ENCODE data around the gene SLC39A7. TPM values are rescaled to one million over a fixed set of nuclear protein-coding genes. Genes with fewer than 3 reads are reported as not detected.

The SLC39A7 gene
- total and polyA plus RNA-seq, 12 donors, result 25.8 to 178 (median 53.1) TPM

- DNase-seq (no peak), ATAC-seq (no peak)
- H3K9me3 ChIP-seq, result no peaks in the 10 kb centered on the region
- peaks cover 24 to 66% (median 55%) of the 10 kb centered on the region in 9 donors for H3K4me1 ChIP-seq
- TF ChIP-seq CTCF (IDR thresholded peaks at IDR 0.05), result no peak
- no peaks in the 10 kb centered on the region for H3K27me3 ChIP-seq
- intact Hi-C loops (cut with DNase I), result loop anchor here in 7 of 10 donors (2.0 to 5.0 kb wide), 3 partner anchors 37 to 232 kb away; partner anchors contain the start of gene BRD2 (in 1 of the 7)
- peaks cover 0 to 68% (median 43%) of the 10 kb centered on the region in 9 donors for H3K36me3 ChIP-seq
- 32% methylated on average over 3 of the region's 3 CpGs for WGBS, 2 donors
- H3K27ac ChIP-seq, result peak overlapping the region in 9 of 10 donors; percentile 94 to 99 (median 99)
- peak overlapping the region in 9 of 10 donors; percentile 56 to 97 (median 78) for H3K4me3 ChIP-seq
Measured at GRCh38 chr6:33198853-33199436, 1.7 kb upstream of the SLC39A7 start.

- no peak for TF ChIP-seq CTCF (IDR thresholded peaks at IDR 0.05)
- Histone ChIP-seq H3K36me3 (peaks cover 0 to 61% (median 43%) of the 10 kb centered on the region in 9 donors), H3K27ac (peak overlapping the region; percentile 94 to 99 (median 98)), H3K27me3 (no peaks in the 10 kb centered on the region), H3K9me3 (no peaks in the 10 kb centered on the region), H3K4me3 (peak overlapping the region; percentile 56 to 97 (median 80)), H3K4me1 (peaks cover 27 to 72% (median 60%) of the 10 kb centered on the region in 9 donors)
- intact Hi-C loops (cut with DNase I), result loop anchor here in 8 of 10 donors (2.0 to 10.0 kb wide), 8 partner anchors 37 to 1067 kb away; partner anchors contain the start of genes AGPAT1 (in 1 of the 8), BRD2 (in 1 of the 8) and RNF5 (in 1 of the 8)
- WGBS, 2 donors, result 3 to 4% methylated on average over 24 to 26 of the region's 26 CpGs
- ATAC-seq, result peak; percentile 22 to 60 (median 28)
- peak; percentile 69 to 78 for DNase-seq
Measured at GRCh38 chr6:33199687-33200218, 914 bp upstream of the SLC39A7 start.

- 4 to 5% methylated on average over 14 of the region's 14 CpGs for WGBS, 2 donors
Measured at GRCh38 chr6:33201147-33201545, 479 bp downstream of the SLC39A7 start.

More at GRCh38 chr6:33201147-33201545, 479 bp downstream of the SLC39A7 start:
- peaks cover 27 to 77% (median 66%) of the 10 kb centered on the region in 9 donors for H3K4me1 ChIP-seq
- ATAC-seq, result peak in 1 of 8 donors; percentile 2
- intact Hi-C loops (cut with DNase I), result loop anchor here in 4 of 10 donors (2.0 to 10.0 kb wide), 5 partner anchors 46 to 1068 kb away; partner anchors contain the start of genes AGPAT1 (in 1 of the 4) and RNF5 (in 1 of the 4)
- H3K36me3 ChIP-seq, result peaks cover 0 to 47% (median 33%) of the 10 kb centered on the region in 9 donors
- no peaks in the 10 kb centered on the region for H3K9me3 ChIP-seq
- no peaks in the 10 kb centered on the region for H3K27me3 ChIP-seq
- H3K4me3 ChIP-seq, result peak overlapping the region; percentile 56 to 97 (median 80)
- TF ChIP-seq CTCF (IDR thresholded peaks at IDR 0.05), result peak in 3 of 9 donors; percentile 13 to 18 (median 14)
- DNase-seq, result no peak
- peak overlapping the region; percentile 94 to 99 (median 98) for H3K27ac ChIP-seq

All from heart right ventricle (tissue), 16 donors.